Neuron (in vitro differentiated cells): ENCODE measurements around the gene ASAP2.

Experiments
- H2AFZ ChIP-seq: one replicate; pipeline ENCODE4 v1.6.1; 2013; ENCODE audit warnings: low read depth, mild to moderate bottlenecking, inconsistent platforms, low read length, moderate library complexity
- H3K27me3 ChIP-seq: one replicate; pipeline ENCODE4 v1.6.1; 2013; ENCODE audit warnings: low read length; ENCODE audit not compliant: insufficient read depth
- H3K36me3 ChIP-seq: one replicate; pipeline ENCODE4 v1.6.1; 2013; ENCODE audit warnings: low read length; ENCODE audit not compliant: insufficient read depth
- H3K4me1 ChIP-seq: one replicate; pipeline ENCODE4 v1.6.1; 2013; ENCODE audit warnings: low read length; ENCODE audit not compliant: insufficient read depth
- H3K4me3 ChIP-seq: 2 replicates; pipeline ENCODE4 v1.5.1; 2013; ENCODE audit warnings: mild to moderate bottlenecking, low read length, moderate library complexity
- H3K9me3 ChIP-seq: one replicate; pipeline ENCODE4 v1.6.1; 2013; ENCODE audit warnings: low read length

ASAP2 gene

GRCh38 chr2:9331704-9332103 is 125.1 kb downstream of the ASAP2 start:
- Histone ChIP-seq H3K9me3 (peaks cover 2% of the 10 kb centered on the region), H3K4me3 (no peak overlapping the region), H3K4me1 (no peaks in the 10 kb centered on the region), H3K27me3 (no peaks in the 10 kb centered on the region), H3K36me3 (peaks cover 66% of the 10 kb centered on the region), H2AFZ (no peak overlapping the region)

GRCh38 chr2:9332136-9332852 is 125.7 kb downstream of the ASAP2 start:
- Histone ChIP-seq H3K4me3 (no peak overlapping the region), H3K36me3 (peaks cover 71% of the 10 kb centered on the region), H3K4me1 (no peaks in the 10 kb centered on the region), H2AFZ (no peak overlapping the region), H3K9me3 (peaks cover 2% of the 10 kb centered on the region), H3K27me3 (no peaks in the 10 kb centered on the region)

- peaks cover 70% of the 10 kb centered on the region for H3K36me3 ChIP-seq
- H2AFZ ChIP-seq = no peak overlapping the region
- no peak overlapping the region for H3K4me3 ChIP-seq
- no peaks in the 10 kb centered on the region for H3K4me1 ChIP-seq
- peaks cover 2% of the 10 kb centered on the region for H3K9me3 ChIP-seq
- H3K27me3 ChIP-seq = no peaks in the 10 kb centered on the region
Measured at GRCh38 chr2:9332853-9333245, 126.2 kb downstream of the ASAP2 start.

- Histone ChIP-seq H3K36me3 (peaks cover 70% of the 10 kb centered on the region), H3K4me3 (no peak overlapping the region), H3K9me3 (peaks cover 2% of the 10 kb centered on the region), H2AFZ (no peak overlapping the region), H3K4me1 (no peaks in the 10 kb centered on the region), H3K27me3 (no peaks in the 10 kb centered on the region)
Measured at GRCh38 chr2:9333591-9334171, 127.1 kb downstream of the ASAP2 start.

- Histone ChIP-seq H2AFZ (no peak overlapping the region), H3K4me1 (no peaks in the 10 kb centered on the region), H3K27me3 (no peaks in the 10 kb centered on the region), H3K9me3 (peaks cover 2% of the 10 kb centered on the region), H3K4me3 (no peak overlapping the region), H3K36me3 (peaks cover 64% of the 10 kb centered on the region)
Measured at GRCh38 chr2:9334761-9335160, 128.1 kb downstream of the ASAP2 start.

- Histone ChIP-seq H3K27me3 (no peaks in the 10 kb centered on the region), H3K4me1 (no peaks in the 10 kb centered on the region), H2AFZ (no peak overlapping the region), H3K9me3 (peaks cover 2% of the 10 kb centered on the region), H3K4me3 (no peak overlapping the region), H3K36me3 (peaks cover 62% of the 10 kb centered on the region)
Measured at GRCh38 chr2:9335322-9335832, 128.8 kb downstream of the ASAP2 start.

- Histone ChIP-seq H3K36me3 (peaks cover 64% of the 10 kb centered on the region), H3K4me3 (no peak overlapping the region), H3K9me3 (peaks cover 2% of the 10 kb centered on the region)
Measured at GRCh38 chr2:9336241-9336575, 129.6 kb downstream of the ASAP2 start.

GRCh38 chr2:9336576-9337314 is 130.1 kb downstream of the ASAP2 start:
- H2AFZ ChIP-seq = no peak overlapping the region
- H3K27me3 ChIP-seq = no peaks in the 10 kb centered on the region
- peaks cover 4% of the 10 kb centered on the region for H3K9me3 ChIP-seq
- H3K4me3 ChIP-seq = no peak overlapping the region
- H3K4me1 ChIP-seq = peaks cover 9% of the 10 kb centered on the region
- peaks cover 66% of the 10 kb centered on the region for H3K36me3 ChIP-seq

More at GRCh38 chr2:9336241-9336575, 129.6 kb downstream of the ASAP2 start:
- peaks cover 6% of the 10 kb centered on the region for H3K4me1 ChIP-seq
- H3K27me3 ChIP-seq = no peaks in the 10 kb centered on the region
- no peak overlapping the region for H2AFZ ChIP-seq

- Histone ChIP-seq H3K4me3 (no peak overlapping the region), H2AFZ (no peak overlapping the region), H3K9me3 (peaks cover 9% of the 10 kb centered on the region), H3K36me3 (peaks cover 69% of the 10 kb centered on the region), H3K27me3 (no peaks in the 10 kb centered on the region), H3K4me1 (peaks cover 10% of the 10 kb centered on the region)
Measured at GRCh38 chr2:9337901-9338300, 131.3 kb downstream of the ASAP2 start.

GRCh38 chr2:9341337-9341887 is 134.8 kb downstream of the ASAP2 start:
- Histone ChIP-seq H3K9me3 (peaks cover 7% of the 10 kb centered on the region), H3K27me3 (no peaks in the 10 kb centered on the region), H3K4me3 (no peak overlapping the region), H2AFZ (no peak overlapping the region), H3K36me3 (peaks cover 78% of the 10 kb centered on the region), H3K4me1 (peaks cover 10% of the 10 kb centered on the region)

GRCh38 chr2:9342659-9343058 is 136.0 kb downstream of the ASAP2 start:
- no peaks in the 10 kb centered on the region for H3K27me3 ChIP-seq
- H3K36me3 ChIP-seq = peaks cover 81% of the 10 kb centered on the region
- H3K9me3 ChIP-seq = peaks cover 7% of the 10 kb centered on the region
- H2AFZ ChIP-seq = no peak overlapping the region
- peaks cover 10% of the 10 kb centered on the region for H3K4me1 ChIP-seq
- no peak overlapping the region for H3K4me3 ChIP-seq

- H2AFZ ChIP-seq = no peak overlapping the region
- H3K9me3 ChIP-seq = peaks cover 7% of the 10 kb centered on the region
- peaks cover 10% of the 10 kb centered on the region for H3K4me1 ChIP-seq
- H3K27me3 ChIP-seq = no peaks in the 10 kb centered on the region
- H3K36me3 ChIP-seq = peaks cover 76% of the 10 kb centered on the region
- H3K4me3 ChIP-seq = no peak overlapping the region
Measured at GRCh38 chr2:9343524-9343923, 136.9 kb downstream of the ASAP2 start.

GRCh38 chr2:9344434-9344833 is 137.8 kb downstream of the ASAP2 start:
- Histone ChIP-seq H3K4me1 (peaks cover 10% of the 10 kb centered on the region), H3K36me3 (peaks cover 80% of the 10 kb centered on the region), H3K9me3 (peaks cover 7% of the 10 kb centered on the region)

More at GRCh38 chr2:9344434-9344833, 137.8 kb downstream of the ASAP2 start:
- H2AFZ ChIP-seq = no peak overlapping the region
- H3K4me3 ChIP-seq = no peak overlapping the region
- H3K27me3 ChIP-seq = no peaks in the 10 kb centered on the region
